Spleen (tissue), 7 donors: Measurements from ENCODE around the gene BLOC1S4.

ENCODE experiments used
- POLR2A ChIP-seq, 3 donors: fragments of 450-650 bp; IDR thresholded peaks; one replicate each; pipeline ENCODE4 v1.5.1; 2017; ENCODE audit warnings: antibody characterized with exemption in 3 of 3, mild to moderate bottlenecking in 1 of 3
- POLR2AphosphoS5 ChIP-seq, 3 donors: sonication (generic); formaldehyde crosslinking; IDR thresholded peaks; one replicate each; pipeline ENCODE4 v1.5.1; 2017; ENCODE audit warnings: antibody characterized with exemption in 3 of 3
- TF ChIP-seq, protein P1 (sequence below), 11 experiments: fragments of 200-600 bp in 7 of 11; fragments of 450-650 bp in 4 of 11; sonication (generic) in 4 of 11; IDR thresholded peaks in 8 of 11; conservative IDR thresholded peaks in 3 of 11; 1 replicate in 7 of 11; 2 replicates in 4 of 11; pipeline versions ENCODE4 v1.4.0 to v1.8.0; 2016 to 2021; ENCODE audit warnings: antibody characterized with exemption in 11 of 11, inconsistent platforms in 4 of 11, mild to moderate bottlenecking in 1 of 11
- donor health status: DM: no; HTN: no; CAD: no; lungs with moderate emphysema.
- donor health status: DM: no; HTN: no; CAD: no.
- donor health status: DM: no; HTN: no; CAD: no.

- no peak for TF ChIP-seq POLR2A (IDR thresholded peaks at IDR 0.05)
- TF ChIP-seq, protein P1, sequence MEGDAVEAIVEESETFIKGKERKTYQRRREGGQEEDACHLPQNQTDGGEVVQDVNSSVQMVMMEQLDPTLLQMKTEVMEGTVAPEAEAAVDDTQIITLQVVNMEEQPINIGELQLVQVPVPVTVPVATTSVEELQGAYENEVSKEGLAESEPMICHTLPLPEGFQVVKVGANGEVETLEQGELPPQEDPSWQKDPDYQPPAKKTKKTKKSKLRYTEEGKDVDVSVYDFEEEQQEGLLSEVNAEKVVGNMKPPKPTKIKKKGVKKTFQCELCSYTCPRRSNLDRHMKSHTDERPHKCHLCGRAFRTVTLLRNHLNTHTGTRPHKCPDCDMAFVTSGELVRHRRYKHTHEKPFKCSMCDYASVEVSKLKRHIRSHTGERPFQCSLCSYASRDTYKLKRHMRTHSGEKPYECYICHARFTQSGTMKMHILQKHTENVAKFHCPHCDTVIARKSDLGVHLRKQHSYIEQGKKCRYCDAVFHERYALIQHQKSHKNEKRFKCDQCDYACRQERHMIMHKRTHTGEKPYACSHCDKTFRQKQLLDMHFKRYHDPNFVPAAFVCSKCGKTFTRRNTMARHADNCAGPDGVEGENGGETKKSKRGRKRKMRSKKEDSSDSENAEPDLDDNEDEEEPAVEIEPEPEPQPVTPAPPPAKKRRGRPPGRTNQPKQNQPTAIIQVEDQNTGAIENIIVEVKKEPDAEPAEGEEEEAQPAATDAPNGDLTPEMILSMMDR (IDR thresholded peaks at IDR 0.05 in 8 of 11, conservative IDR thresholded peaks at IDR 0.05 in 3 of 11): no peak
- TF ChIP-seq POLR2AphosphoS5 (IDR thresholded peaks at IDR 0.05): no peak
Observed at GRCh38 chr4:6753103-6753560, 37.2 kb downstream of the BLOC1S4 start.
